SU-DHL-6 (cell line): ENCODE results near the gene PNP.

Source experiments
- H2AFZ ChIP-seq: fragments of 200-600 bp; sonication (generic); 2 replicates; pipeline ENCODE4 v1.6.1; 2014; ENCODE audit warnings: low read depth, mild to moderate bottlenecking, moderate library complexity, mixed read lengths, antibody characterized with exemption, low read length; ENCODE audit not compliant: severe bottlenecking
- H3F3A ChIP-seq: fragments of 200-600 bp; shearing (Covaris generic); 2 replicates; pipeline ENCODE4 v1.6.0; 2016; ENCODE audit warnings: antibody characterized with exemption, mild to moderate bottlenecking; ENCODE audit not compliant: insufficient read depth
- H3K27ac ChIP-seq: fragments of 200-600 bp; sonication (generic); 2 replicates; pipeline ENCODE4 v1.5.1; 2016; ENCODE audit warnings: low read depth, mild to moderate bottlenecking, low read length, moderate library complexity, mixed read lengths
- H3K27me3 ChIP-seq: fragments of 200-600 bp; sonication (generic), shearing (Covaris generic); 2 replicates; pipeline ENCODE4 v1.6.0; 2014; ENCODE audit warnings: mild to moderate bottlenecking, low read length
- H3K36me3 ChIP-seq: fragments of 200-600 bp; sonication (generic); 2 replicates; pipeline ENCODE4 v1.6.1; 2014; ENCODE audit warnings: mild to moderate bottlenecking, low read length, mixed read lengths
- H3K4me2 ChIP-seq: fragments of 300-600, 200-600 bp; shearing (Covaris generic), sonication (generic); 2 replicates; pipeline ENCODE4 v1.6.0; 2014; ENCODE audit warnings: low read length, low read depth, mild to moderate bottlenecking; ENCODE audit not compliant: poor library complexity, severe bottlenecking
- H3K4me3 ChIP-seq: fragments of 200-600 bp; sonication (generic); 2 replicates; pipeline ENCODE4 v1.5.1; 2014; ENCODE audit warnings: antibody characterized with exemption, low read length, mild to moderate bottlenecking, mixed read lengths; ENCODE audit not compliant: insufficient read depth, poor library complexity, severe bottlenecking
- H3K79me2 ChIP-seq: fragments of 200-600 bp; sonication (generic); 2 replicates; pipeline ENCODE4 v1.6.1; 2014; ENCODE audit warnings: mild to moderate bottlenecking, low read length, moderate library complexity; ENCODE audit not compliant: insufficient read depth
- H3K9ac ChIP-seq: fragments of 200-600 bp; sonication (generic); 2 replicates; pipeline ENCODE4 v1.7.0; 2014; ENCODE audit warnings: mild to moderate bottlenecking, low read length
- H3K9me2 ChIP-seq: fragments of 200-600 bp; sonication (generic); replicated peaks from 2 replicates; pipeline ENCODE4 v1.6.1; 2014; ENCODE audit warnings: low read length; ENCODE audit not compliant: insufficient read depth
- H3K9me3 ChIP-seq: fragments of 200-600 bp; sonication (generic); 2 replicates; pipeline ENCODE4 v1.6.1; 2014; ENCODE audit warnings: low read length, mixed read lengths; ENCODE audit not compliant: insufficient read depth
- H4K20me1 ChIP-seq: fragments of 200-600 bp; sonication (generic); 2 replicates; pipeline ENCODE4 v1.6.1; 2014; ENCODE audit warnings: low read depth, mild to moderate bottlenecking, antibody characterized with exemption, low read length, moderate library complexity, mixed read lengths
- CTCF ChIP-seq: fragments of 200-600 bp; sonication (generic); IDR thresholded peaks from one replicate; pipeline ENCODE4 v1.5.1; 2017; ENCODE audit warnings: antibody characterized with exemption, mild to moderate bottlenecking, low read length, moderate library complexity; ENCODE audit not compliant: insufficient read depth, poor library complexity, severe bottlenecking
- EZH2phosphoT487 ChIP-seq: fragments of 200-600 bp; sonication (generic), shearing (Covaris generic); conservative IDR thresholded peaks from 2 replicates; pipeline ENCODE4 v1.6.1; 2018; ENCODE audit warnings: mild to moderate bottlenecking, antibody characterized with exemption, low read length, moderate library complexity, mixed read lengths

The PNP gene

GRCh38 chr14:20435582-20436362, 33.4 kb upstream of the PNP start, which contains the start of gene KLHL33:
Gene KLHL33 (minus strand): TSS chr14:20436166. CDS start chr14:20435811, 355 bp downstream.
- Histone ChIP-seq H3K36me3 (no peaks in the 10 kb centered on the region), H2AFZ (no peak within 1 kb of the TSS), H3K4me2 (no peak within 1 kb of the TSS), H3K79me2 (no peaks in the 10 kb centered on the region), H3K9ac (no peak within 1 kb of the TSS), H4K20me1 (no peaks in the 10 kb centered on the region), H3K27ac (no peak within 1 kb of the TSS), H3K4me3 (no peak within 1 kb of the TSS), H3F3A (no peaks in the 10 kb centered on the region), H3K9me2 (no peaks in the 10 kb centered on the region), H3K9me3 (no peaks in the 10 kb centered on the region), H3K27me3 (no peaks in the 10 kb centered on the region)
- TF ChIP-seq EZH2phosphoT487: no peak

- no peaks in the 10 kb centered on the region for H3K9me2 ChIP-seq
- no peaks in the 10 kb centered on the region for H3K36me3 ChIP-seq
- H3K4me2 ChIP-seq: no peak overlapping the region
- H3K9ac ChIP-seq: no peak overlapping the region
- no peaks in the 10 kb centered on the region for H3K79me2 ChIP-seq
- TF ChIP-seq CTCF (no peak), EZH2phosphoT487 (no peak)
- H3K27ac ChIP-seq: no peak overlapping the region
- no peaks in the 10 kb centered on the region for H3F3A ChIP-seq
- H3K9me3 ChIP-seq: no peaks in the 10 kb centered on the region
- no peaks in the 10 kb centered on the region for H4K20me1 ChIP-seq
- no peaks in the 10 kb centered on the region for H3K27me3 ChIP-seq
- no peak overlapping the region for H3K4me3 ChIP-seq
- no peak overlapping the region for H2AFZ ChIP-seq
Observed at GRCh38 chr14:20436363-20436755, 32.8 kb upstream of the PNP start.

- H3K27ac ChIP-seq: no peak overlapping the region
- no peak overlapping the region for H3K4me2 ChIP-seq
- H3K4me3 ChIP-seq: no peak overlapping the region
- H2AFZ ChIP-seq: no peak overlapping the region
- no peaks in the 10 kb centered on the region for H3K27me3 ChIP-seq
- no peaks in the 10 kb centered on the region for H3K9me2 ChIP-seq
- H3K9me3 ChIP-seq: no peaks in the 10 kb centered on the region
- H3F3A ChIP-seq: no peaks in the 10 kb centered on the region
- no peak overlapping the region for H3K9ac ChIP-seq
- H3K79me2 ChIP-seq: no peaks in the 10 kb centered on the region
- H4K20me1 ChIP-seq: no peaks in the 10 kb centered on the region
- TF ChIP-seq EZH2phosphoT487 (no peak), CTCF (no peak)
- no peaks in the 10 kb centered on the region for H3K36me3 ChIP-seq
Observed at GRCh38 chr14:20438664-20439063, 30.5 kb upstream of the PNP start.

GRCh38 chr14:20440465-20440864, 28.7 kb upstream of the PNP start:
- no peak overlapping the region for H3K27ac ChIP-seq
- no peak overlapping the region for H3K4me3 ChIP-seq
- H3K4me2 ChIP-seq: no peak overlapping the region
- no peak for TF ChIP-seq CTCF
- no peaks in the 10 kb centered on the region for H3K79me2 ChIP-seq
- no peaks in the 10 kb centered on the region for H3K9me3 ChIP-seq
- 0 out of 2 replicates have a peak, but pooled peaks cover 3% of the 10 kb centered on the region for H3K36me3 ChIP-seq
- no peaks in the 10 kb centered on the region for H3F3A ChIP-seq
- H3K9ac ChIP-seq: no peak overlapping the region
- no peaks in the 10 kb centered on the region for H3K27me3 ChIP-seq
- H2AFZ ChIP-seq: no peak overlapping the region
- H3K9me2 ChIP-seq: no peaks in the 10 kb centered on the region
- no peaks in the 10 kb centered on the region for H4K20me1 ChIP-seq
